Measurements from ENCODE around the gene ZBTB46.

ZBTB46 gene

GRCh38 chr20:63752411-63753101 is 78.5 kb downstream of the ZBTB46 start:
- no peak for DNase-seq (ENCODE audit: low read depth)
- TF ChIP-seq CTCF (IDR thresholded peaks at IDR 0.05; ENCODE audit: insufficient read depth, low read depth, low read length, missing control alignments): no peak
- H3K4me3 ChIP-seq (ENCODE audit: low read length): no peak overlapping the region

GRCh38 chr20:63751471-63752271 is 79.4 kb downstream of the ZBTB46 start:
- TF ChIP-seq CTCF (IDR thresholded peaks at IDR 0.05; ENCODE audit: insufficient read depth, low read depth, low read length, missing control alignments): no peak
- H3K4me3 ChIP-seq (ENCODE audit: low read length): no peak overlapping the region
- no peak for DNase-seq (ENCODE audit: low read depth)

- no peak overlapping the region for H3K4me3 ChIP-seq (ENCODE audit: low read length)
- no peak for TF ChIP-seq CTCF (IDR thresholded peaks at IDR 0.05; ENCODE audit: insufficient read depth, low read depth, low read length, missing control alignments)
- DNase-seq (ENCODE audit: low read depth): no peak
These were observed 80.1 kb downstream of the ZBTB46 start for GRCh38 chr20:63750807-63751470.

GRCh38 chr20:63749597-63750508 is 81.2 kb downstream of the ZBTB46 start:
- no peak for DNase-seq (ENCODE audit: low read depth)
- H3K4me3 ChIP-seq (ENCODE audit: low read length): no peak overlapping the region
- no peak for TF ChIP-seq CTCF (IDR thresholded peaks at IDR 0.05; ENCODE audit: insufficient read depth, low read depth, low read length, missing control alignments)

- TF ChIP-seq CTCF (IDR thresholded peaks at IDR 0.05; ENCODE audit: insufficient read depth, low read depth, low read length, missing control alignments): no peak
These were observed 82.2 kb downstream of the ZBTB46 start for GRCh38 chr20:63748934-63749270.

More at GRCh38 chr20:63748934-63749270, 82.2 kb downstream of the ZBTB46 start:
- H3K4me3 ChIP-seq (ENCODE audit: low read length): no peak overlapping the region
- no peak for DNase-seq (ENCODE audit: low read depth)
